C4-2B (cell line): ENCODE results near the gene SPRYD7.

Experiments
- H3K27ac ChIP-seq: fragments of 450-650 bp; 2 replicates; pipeline ENCODE4 v1.5.1; 2017
- CTCF ChIP-seq: fragments of 450-650 bp; conservative IDR thresholded peaks from 2 replicates; pipeline ENCODE4 v1.5.1; 2017; ENCODE audit warnings: mild to moderate bottlenecking
- ZFX ChIP-seq: fragments of 450-650 bp; IDR thresholded peaks from 2 replicates; pipeline ENCODE4 v1.6.1; 2017

SPRYD7 gene

GRCh38 chr13:49877629-49878218 is 58.4 kb downstream of the SPRYD7 start:
- TF ChIP-seq CTCF (no peak), ZFX (no peak)
- no peak overlapping the region for H3K27ac ChIP-seq

DNA sequence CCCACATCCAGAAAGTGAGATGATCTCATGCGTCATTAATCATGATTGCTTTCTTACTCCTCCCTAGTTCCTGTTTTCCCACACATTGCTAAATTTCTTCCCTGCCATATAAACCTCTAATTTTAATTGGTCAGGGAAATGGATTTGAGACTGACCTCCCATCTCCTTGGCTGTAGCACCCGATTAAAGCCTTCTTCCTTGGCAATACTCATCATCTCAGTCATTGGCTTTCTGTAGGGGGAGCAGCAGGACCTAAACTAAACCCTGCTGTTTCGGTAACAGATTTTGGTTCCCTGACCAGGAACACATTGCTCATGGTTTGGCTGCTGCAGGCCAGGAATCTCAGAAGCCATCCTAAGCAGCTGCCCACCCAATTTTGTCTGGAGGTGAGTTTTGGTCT is 61.7 kb downstream of the SPRYD7 start:
- H3K27ac ChIP-seq = no peak overlapping the region
- TF ChIP-seq ZFX (no peak), CTCF (no peak)

- no peak overlapping the region for H3K27ac ChIP-seq
- TF ChIP-seq ZFX (no peak), CTCF (peak; percentile 37)
These were observed 66.6 kb downstream of the SPRYD7 start for GRCh38 chr13:49869519-49869918.

DNA sequence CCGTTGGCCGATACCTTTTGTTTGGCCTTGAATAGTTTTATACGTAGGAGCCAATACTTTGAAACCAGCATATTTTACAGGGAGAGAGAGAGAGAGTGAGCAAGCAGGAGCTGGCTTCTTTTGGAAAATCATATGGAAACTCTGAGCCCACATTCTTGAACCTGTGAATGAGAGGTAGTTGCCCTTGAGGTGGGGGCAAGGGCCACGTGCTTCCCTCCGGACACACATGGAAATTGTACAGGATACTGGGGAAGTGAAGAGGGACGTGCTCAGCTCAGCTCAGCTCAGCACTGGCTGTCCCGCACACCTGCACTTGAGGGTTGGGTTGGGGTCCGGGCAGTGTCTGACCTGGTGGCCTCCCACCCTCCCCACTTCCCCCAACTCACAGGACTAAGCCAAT is 68.3 kb downstream of the SPRYD7 start:
- no peak for TF ChIP-seq CTCF
- no peak for TF ChIP-seq ZFX
- H3K27ac ChIP-seq = no peak overlapping the region

DNA sequence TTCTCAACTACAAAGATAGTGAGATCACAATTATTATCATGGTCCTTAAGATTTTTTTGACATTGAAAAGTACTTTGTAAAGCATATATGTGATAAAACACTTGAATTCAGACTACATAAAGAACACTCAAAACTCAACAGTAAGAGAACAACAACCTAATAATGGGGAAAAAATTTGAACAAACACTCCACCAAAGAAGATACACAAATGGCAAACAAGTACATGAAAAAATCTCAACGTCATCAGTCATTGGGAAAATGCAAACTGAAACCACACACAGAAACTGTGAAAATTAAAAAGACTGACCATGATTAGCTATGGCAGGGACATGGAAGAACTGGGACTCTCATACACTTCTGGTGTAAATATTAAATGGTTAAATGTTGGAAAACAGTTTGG is 70.9 kb downstream of the SPRYD7 start:
- TF ChIP-seq CTCF (no peak), ZFX (no peak)
- H3K27ac ChIP-seq = no peak overlapping the region

GRCh38 chr13:49864509-49864908 is 71.6 kb downstream of the SPRYD7 start:
- no peak overlapping the region for H3K27ac ChIP-seq
- no peak for TF ChIP-seq ZFX
